Adrenal gland (tissue), 5 donors: ENCODE results near the gene ATP11A.

Experiments used
- CTCF ChIP-seq, 6 experiments: fragments of 450-650 bp in 4 of 6; fragments of 200-600 bp in 2 of 6; sonication (generic) in 1 of 6; IDR thresholded peaks; 1 replicate in 5 of 6; 2 replicates in 1 of 6; pipeline versions ENCODE4 v1.5.1 to v1.8.0; 2016 to 2021; ENCODE audit warnings: antibody characterized with exemption in 6 of 6, mild to moderate bottlenecking in 2 of 6, moderate library complexity in 1 of 6
- POLR2A ChIP-seq, 2 donors: fragments of 450-650 bp; IDR thresholded peaks; one replicate each; pipeline ENCODE4 v1.6.1; 2017; ENCODE audit warnings: antibody characterized with exemption in 2 of 2, mild to moderate bottlenecking in 2 of 2, moderate library complexity in 1 of 2
- donor health status: DM: no; HTN: no; CAD: no.

GRCh38 chr13:112891477-112892401 is 201.9 kb downstream of the ATP11A start:
- no peak for TF ChIP-seq CTCF (IDR thresholded peaks at IDR 0.05)
- TF ChIP-seq POLR2A (IDR thresholded peaks at IDR 0.05), result no peak
